Activated naive CD8-positive, alpha-beta T cell (primary cell): Measurements from ENCODE around the gene IGSF6.
"Not testable (repeated sequence)": the region's sequence is repeated elsewhere in the genome, so short reads cannot be mapped to it uniquely, and the experiment has no call there.

ENCODE experiments used
- H3K27ac Mint-ChIP-seq: one replicate; pipeline ENCODE4 v1.8.0; 2021; ENCODE audit warnings: mixed read lengths
- H3K27me3 Mint-ChIP-seq: one replicate; pipeline ENCODE4 v1.8.0; 2021; ENCODE audit warnings: mixed read lengths
- H3K36me3 Mint-ChIP-seq: one replicate; pipeline ENCODE4 v1.8.0; 2021; ENCODE audit warnings: mixed read lengths
- H3K4me1 Mint-ChIP-seq: one replicate; pipeline ENCODE4 v1.8.0; 2021; ENCODE audit warnings: low read depth, mixed read lengths
- H3K4me3 Mint-ChIP-seq: one replicate; pipeline ENCODE4 v1.8.0; 2021; ENCODE audit warnings: mild to moderate bottlenecking, mixed read lengths
- H3K9me3 Mint-ChIP-seq: one replicate; pipeline ENCODE4 v1.8.0; 2021; ENCODE audit warnings: low read depth, mixed read lengths

The IGSF6 gene, protein sequence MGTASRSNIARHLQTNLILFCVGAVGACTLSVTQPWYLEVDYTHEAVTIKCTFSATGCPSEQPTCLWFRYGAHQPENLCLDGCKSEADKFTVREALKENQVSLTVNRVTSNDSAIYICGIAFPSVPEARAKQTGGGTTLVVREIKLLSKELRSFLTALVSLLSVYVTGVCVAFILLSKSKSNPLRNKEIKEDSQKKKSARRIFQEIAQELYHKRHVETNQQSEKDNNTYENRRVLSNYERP

DNA sequence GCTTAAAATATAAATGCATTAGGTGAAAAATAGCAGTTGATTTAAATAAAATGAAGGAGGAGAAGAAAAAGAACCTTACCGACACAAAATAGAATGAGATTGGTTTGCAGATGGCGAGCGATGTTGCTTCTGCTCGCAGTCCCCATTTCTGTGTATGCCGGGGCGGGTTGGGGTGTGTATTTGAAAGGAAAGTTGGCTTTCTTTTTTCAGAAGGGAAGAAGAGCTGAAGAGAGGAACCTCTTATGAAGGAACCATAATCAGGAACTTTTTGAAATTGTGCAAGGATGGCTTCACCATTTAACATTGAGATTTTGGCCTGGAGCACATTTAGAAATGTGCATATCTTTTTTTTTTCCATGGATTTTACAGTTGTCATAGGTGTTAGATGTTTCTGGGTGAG is at the start of gene IGSF6:
IGSF6 (minus strand) TSS at position 156 of the 400 bp plus-strand sequence; CDS start at position 146, 10 bp downstream.
- H3K4me3 Mint-ChIP-seq, result no peak within 1 kb of the TSS
- no peaks in the 10 kb centered on the region for H3K27me3 Mint-ChIP-seq
- no peak within 1 kb of the TSS for H3K27ac Mint-ChIP-seq
- peaks cover 4% of the 10 kb centered on the region for H3K36me3 Mint-ChIP-seq
- H3K9me3 Mint-ChIP-seq, result no peaks in the 10 kb centered on the region
- peaks cover 36% of the 10 kb centered on the region for H3K4me1 Mint-ChIP-seq

- Mint-ChIP-seq H3K27me3 (no peaks in the 10 kb centered on the region), H3K4me1 (no peaks in the 10 kb centered on the region), H3K4me3 (no peak overlapping the region), H3K36me3 (no peaks in the 10 kb centered on the region), H3K9me3 (no peaks in the 10 kb centered on the region), H3K27ac (no peak overlapping the region)
Observed at GRCh38 chr16:21701271-21701670, 48.9 kb upstream of the IGSF6 start.

DNA sequence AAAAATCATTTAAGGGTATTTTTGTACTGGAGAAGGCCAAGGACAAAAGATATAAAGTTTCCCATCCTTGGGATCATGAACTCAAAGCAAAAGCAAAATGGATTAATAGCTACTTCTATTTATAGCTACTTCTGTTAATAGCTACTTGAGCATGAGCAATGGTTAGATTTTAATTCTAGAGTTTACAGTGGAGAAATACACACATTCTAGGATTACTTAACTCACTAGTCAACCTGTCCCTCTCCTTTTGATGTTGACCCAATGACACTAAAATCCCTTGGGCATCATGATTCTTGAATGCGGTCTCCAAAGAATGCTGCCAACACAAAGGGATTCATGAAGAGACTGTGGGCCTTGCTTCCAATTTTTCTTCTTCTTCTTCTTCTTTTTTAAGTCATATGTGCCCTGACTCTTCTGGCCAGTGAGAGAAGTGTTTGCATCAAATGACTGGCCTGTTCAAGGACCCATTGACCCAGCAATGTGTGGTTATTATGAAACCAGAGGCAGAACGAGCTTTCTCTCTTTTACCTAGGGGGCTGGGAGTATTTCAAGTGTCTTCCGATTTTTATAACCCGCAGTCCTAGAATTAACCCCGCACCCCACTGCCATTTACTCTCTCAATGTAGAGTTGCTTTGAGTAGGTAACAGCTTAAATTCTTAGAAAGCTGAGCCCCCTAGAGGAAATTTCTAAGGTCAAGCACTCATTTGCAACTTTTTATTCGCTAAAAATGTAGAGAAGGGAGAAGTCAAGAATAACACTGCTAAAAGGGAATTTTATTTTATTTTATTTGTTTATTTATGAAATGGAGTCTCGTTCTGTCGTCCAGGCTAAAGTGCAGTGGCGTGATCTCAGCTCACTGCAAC is 46.0 kb upstream of the IGSF6 start:
- no peak overlapping the region for H3K27ac Mint-ChIP-seq
- no peaks in the 10 kb centered on the region for H3K36me3 Mint-ChIP-seq
- no peak overlapping the region for H3K4me3 Mint-ChIP-seq
- H3K27me3 Mint-ChIP-seq, result no peaks in the 10 kb centered on the region
- H3K4me1 Mint-ChIP-seq, result no peaks in the 10 kb centered on the region
- no peaks in the 10 kb centered on the region for H3K9me3 Mint-ChIP-seq

DNA sequence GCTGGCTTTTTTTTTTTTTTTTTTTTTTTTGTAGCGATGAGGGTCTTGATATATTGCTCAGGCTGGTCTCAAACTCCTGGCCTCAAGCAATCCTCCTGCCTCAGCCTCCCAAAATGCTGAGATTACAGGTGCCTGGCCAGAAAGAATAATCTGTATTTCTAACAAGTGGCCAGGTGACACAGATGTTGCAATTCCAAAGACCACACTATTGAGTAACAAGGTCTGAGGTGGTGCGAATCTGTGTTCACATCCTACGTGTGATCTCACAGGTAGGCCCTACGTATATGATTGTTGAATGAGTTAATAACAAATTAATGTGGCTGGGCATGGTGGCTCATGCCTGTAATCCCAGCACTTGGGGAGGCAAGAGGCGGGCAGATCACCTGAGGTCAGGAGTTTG is 44.6 kb upstream of the IGSF6 start:
- Mint-ChIP-seq H3K9me3 (no peaks in the 10 kb centered on the region), H3K27me3 (no peaks in the 10 kb centered on the region), H3K4me3 (no peak overlapping the region)

GRCh38 chr16:21694609-21695008 is 42.2 kb upstream of the IGSF6 start:
- Mint-ChIP-seq H3K27ac (no peak overlapping the region), H3K4me3 (no peak overlapping the region), H3K4me1 (no peaks in the 10 kb centered on the region), H3K27me3 (peaks cover 3% of the 10 kb centered on the region), H3K9me3 (no peaks in the 10 kb centered on the region), H3K36me3 (no peaks in the 10 kb centered on the region)

More for the DNA sequence above, 44.6 kb upstream of the IGSF6 start:
- no peak overlapping the region for H3K27ac Mint-ChIP-seq
- no peaks in the 10 kb centered on the region for H3K36me3 Mint-ChIP-seq
- no peaks in the 10 kb centered on the region for H3K4me1 Mint-ChIP-seq

DNA sequence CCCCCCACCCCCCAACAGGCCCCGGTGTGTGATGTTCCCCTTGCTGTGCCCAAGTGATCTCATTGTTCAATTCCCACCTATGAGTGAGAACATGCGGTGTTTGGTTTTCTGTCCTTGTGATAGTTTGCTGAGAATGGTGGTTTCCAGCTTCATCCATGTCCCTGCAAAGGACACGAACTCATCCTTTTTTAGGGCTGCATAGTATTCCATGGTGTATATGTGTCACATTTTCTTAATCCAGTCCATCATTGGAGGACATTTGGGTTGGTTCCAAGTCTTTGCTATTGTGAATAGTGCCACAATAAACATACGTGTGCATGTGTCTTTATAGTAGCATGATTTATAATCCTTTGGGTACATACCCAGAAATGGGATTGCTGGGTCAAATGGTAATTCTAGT is 38.6 kb upstream of the IGSF6 start:
- not testable (repeated sequence) for H3K27me3 Mint-ChIP-seq, H3K36me3 Mint-ChIP-seq, H3K4me1 Mint-ChIP-seq, H3K4me3 Mint-ChIP-seq, H3K9me3 Mint-ChIP-seq, H3K27ac Mint-ChIP-seq

DNA sequence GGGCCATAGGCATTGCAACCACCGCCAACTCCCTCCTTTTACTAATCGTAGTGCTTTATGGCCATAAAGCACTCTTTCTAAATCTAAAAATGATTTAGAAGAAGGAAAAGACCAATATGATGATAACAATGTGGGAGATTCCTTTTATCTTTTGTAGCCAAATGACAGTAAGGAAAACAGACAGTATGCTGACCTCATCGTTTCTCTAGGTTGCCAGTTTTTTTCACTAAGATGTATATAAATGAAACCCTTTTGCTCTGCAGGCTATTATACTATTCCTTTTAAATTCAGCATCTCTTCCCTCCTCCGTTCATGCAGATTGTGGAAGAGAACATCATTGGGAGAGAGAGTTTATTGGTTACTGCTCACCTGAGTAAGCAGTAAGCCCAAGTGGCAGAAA is 36.7 kb upstream of the IGSF6 start:
- Mint-ChIP-seq H3K27me3 (peaks cover 3% of the 10 kb centered on the region), H3K9me3 (no peaks in the 10 kb centered on the region), H3K4me3 (no peak overlapping the region), H3K36me3 (no peaks in the 10 kb centered on the region), H3K4me1 (no peaks in the 10 kb centered on the region), H3K27ac (no peak overlapping the region)

DNA sequence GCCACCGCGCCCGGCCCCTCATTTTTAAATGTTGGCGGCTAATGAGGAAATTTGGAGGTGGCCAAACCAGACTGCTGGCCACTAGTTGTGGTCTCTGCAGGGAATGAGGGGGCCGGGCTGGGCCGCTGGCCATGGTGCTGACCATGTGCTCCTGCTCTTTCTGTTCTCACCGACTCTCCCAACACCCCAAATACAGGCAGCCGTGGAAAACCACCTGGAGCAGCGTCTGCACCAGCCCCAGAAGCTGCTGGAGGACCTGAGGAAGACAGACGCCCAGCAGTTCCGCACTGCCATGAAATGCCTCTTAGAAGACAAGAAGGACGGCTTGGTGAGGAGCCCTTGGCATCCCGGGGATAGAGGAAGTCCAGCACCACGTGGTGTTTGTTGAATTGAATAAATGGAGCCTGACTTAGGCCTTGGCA is 32.6 kb upstream of the IGSF6 start:
- no peak overlapping the region for H3K27ac Mint-ChIP-seq
- no peaks in the 10 kb centered on the region for H3K36me3 Mint-ChIP-seq
- H3K27me3 Mint-ChIP-seq, result peaks cover 3% of the 10 kb centered on the region
- no peaks in the 10 kb centered on the region for H3K4me1 Mint-ChIP-seq
- H3K4me3 Mint-ChIP-seq, result no peak overlapping the region
- H3K9me3 Mint-ChIP-seq, result no peaks in the 10 kb centered on the region

DNA sequence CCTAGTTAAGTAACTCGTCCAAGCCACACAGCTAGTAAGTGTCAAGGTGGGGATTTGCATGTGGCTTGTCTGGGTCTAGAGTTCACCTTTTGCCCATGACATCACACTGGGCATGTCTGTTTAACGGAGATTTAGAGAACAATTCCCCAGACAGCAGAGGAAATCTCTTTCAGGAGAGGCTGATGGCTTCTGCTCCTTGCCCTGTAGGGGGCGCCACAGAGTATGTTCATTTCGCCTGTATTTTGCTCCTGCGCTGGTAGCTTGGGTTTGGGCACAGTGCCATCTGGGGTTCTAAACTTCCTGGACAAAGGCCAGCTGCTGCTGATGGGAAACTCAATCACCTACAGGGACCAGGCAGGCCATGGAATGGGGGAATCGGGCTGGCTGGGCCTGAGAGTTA is 31.8 kb upstream of the IGSF6 start:
- Mint-ChIP-seq H3K4me3 (no peak overlapping the region), H3K4me1 (no peaks in the 10 kb centered on the region), H3K27ac (no peak overlapping the region), H3K36me3 (no peaks in the 10 kb centered on the region), H3K9me3 (no peaks in the 10 kb centered on the region), H3K27me3 (peaks cover 3% of the 10 kb centered on the region)

DNA sequence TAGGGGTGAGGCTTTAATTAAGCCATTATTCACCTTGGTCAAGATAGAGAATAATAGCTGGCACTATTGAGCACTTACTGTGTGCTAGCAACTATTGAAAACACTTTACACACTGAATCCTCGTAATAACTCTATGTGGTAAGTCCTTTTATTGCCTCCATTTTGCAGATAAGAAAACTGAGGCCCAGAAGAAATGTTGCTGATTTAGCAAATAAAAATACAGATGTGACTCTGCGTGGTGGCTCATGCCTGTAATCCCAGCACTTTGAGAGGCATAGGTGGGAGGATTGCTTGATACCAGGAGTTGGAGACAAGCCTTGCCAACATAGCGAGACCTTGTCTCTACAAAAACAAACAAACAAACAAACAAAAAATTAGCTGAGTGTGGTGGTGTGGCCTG is 30.8 kb upstream of the IGSF6 start:
- Mint-ChIP-seq H3K9me3 (no peaks in the 10 kb centered on the region), H3K36me3 (no peaks in the 10 kb centered on the region), H3K4me3 (no peak overlapping the region), H3K27ac (no peak overlapping the region), H3K27me3 (peaks cover 5% of the 10 kb centered on the region), H3K4me1 (no peaks in the 10 kb centered on the region)

GRCh38 chr16:21680714-21681113 is 28.3 kb upstream of the IGSF6 start:
- H3K36me3 Mint-ChIP-seq, H3K27ac Mint-ChIP-seq, H3K27me3 Mint-ChIP-seq, H3K9me3 Mint-ChIP-seq, H3K4me1 Mint-ChIP-seq, H3K4me3 Mint-ChIP-seq: not testable (repeated sequence)

- not testable (repeated sequence) for H3K36me3 Mint-ChIP-seq, H3K4me1 Mint-ChIP-seq, H3K27me3 Mint-ChIP-seq, H3K4me3 Mint-ChIP-seq, H3K9me3 Mint-ChIP-seq, H3K27ac Mint-ChIP-seq
Observed at GRCh38 chr16:21674456-21674855, 22.0 kb upstream of the IGSF6 start.

GRCh38 chr16:21673469-21673868 is 21.1 kb upstream of the IGSF6 start:
- H3K27ac Mint-ChIP-seq, result no peak overlapping the region
- H3K36me3 Mint-ChIP-seq, result peaks cover 2% of the 10 kb centered on the region
- no peaks in the 10 kb centered on the region for H3K4me1 Mint-ChIP-seq
- peaks cover 6% of the 10 kb centered on the region for H3K9me3 Mint-ChIP-seq
- no peaks in the 10 kb centered on the region for H3K27me3 Mint-ChIP-seq
- H3K4me3 Mint-ChIP-seq, result no peak overlapping the region

GRCh38 chr16:21667575-21667974 is 15.2 kb upstream of the IGSF6 start:
- Mint-ChIP-seq H3K36me3 (no peaks in the 10 kb centered on the region), H3K4me3 (no peak overlapping the region), H3K4me1 (peaks cover 8% of the 10 kb centered on the region), H3K9me3 (no peaks in the 10 kb centered on the region), H3K27me3 (no peaks in the 10 kb centered on the region), H3K27ac (no peak overlapping the region)

GRCh38 chr16:21666772-21667171 is 14.4 kb upstream of the IGSF6 start:
- H3K4me3 Mint-ChIP-seq, result no peak overlapping the region
- no peak overlapping the region for H3K27ac Mint-ChIP-seq
- peaks cover 10% of the 10 kb centered on the region for H3K4me1 Mint-ChIP-seq
- H3K9me3 Mint-ChIP-seq, result no peaks in the 10 kb centered on the region
- no peaks in the 10 kb centered on the region for H3K27me3 Mint-ChIP-seq
- no peaks in the 10 kb centered on the region for H3K36me3 Mint-ChIP-seq
